ENCODE data around the gene NOL4L.

GRCh38 chr20:32563311-32564272, 21.5 kb downstream of the NOL4L start:
- TF ChIP-seq CBX8 (IDR thresholded peaks at IDR 0.05) = no peak
- TF ChIP-seq KDM1A (IDR thresholded peaks at IDR 0.05; ENCODE audit: low read depth) = peak; percentile 85; the same call in 1 of the 2 replicates
- TF ChIP-seq, protein P1, sequence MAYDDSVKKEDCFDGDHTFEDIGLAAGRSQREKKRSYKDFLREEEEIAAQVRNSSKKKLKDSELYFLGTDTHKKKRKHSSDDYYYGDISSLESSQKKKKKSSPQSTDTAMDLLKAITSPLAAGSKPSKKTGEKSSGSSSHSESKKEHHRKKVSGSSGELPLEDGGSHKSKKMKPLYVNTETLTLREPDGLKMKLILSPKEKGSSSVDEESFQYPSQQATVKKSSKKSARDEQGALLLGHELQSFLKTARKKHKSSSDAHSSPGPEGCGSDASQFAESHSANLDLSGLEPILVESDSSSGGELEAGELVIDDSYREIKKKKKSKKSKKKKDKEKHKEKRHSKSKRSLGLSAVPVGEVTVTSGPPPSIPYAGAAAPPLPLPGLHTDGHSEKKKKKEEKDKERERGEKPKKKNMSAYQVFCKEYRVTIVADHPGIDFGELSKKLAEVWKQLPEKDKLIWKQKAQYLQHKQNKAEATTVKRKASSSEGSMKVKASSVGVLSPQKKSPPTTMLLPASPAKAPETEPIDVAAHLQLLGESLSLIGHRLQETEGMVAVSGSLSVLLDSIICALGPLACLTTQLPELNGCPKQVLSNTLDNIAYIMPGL (CRISPR knock-in tag; IDR thresholded peaks at IDR 0.05; ENCODE audit: borderline replicate concordance) = no peak
- TF ChIP-seq, protein P2, sequence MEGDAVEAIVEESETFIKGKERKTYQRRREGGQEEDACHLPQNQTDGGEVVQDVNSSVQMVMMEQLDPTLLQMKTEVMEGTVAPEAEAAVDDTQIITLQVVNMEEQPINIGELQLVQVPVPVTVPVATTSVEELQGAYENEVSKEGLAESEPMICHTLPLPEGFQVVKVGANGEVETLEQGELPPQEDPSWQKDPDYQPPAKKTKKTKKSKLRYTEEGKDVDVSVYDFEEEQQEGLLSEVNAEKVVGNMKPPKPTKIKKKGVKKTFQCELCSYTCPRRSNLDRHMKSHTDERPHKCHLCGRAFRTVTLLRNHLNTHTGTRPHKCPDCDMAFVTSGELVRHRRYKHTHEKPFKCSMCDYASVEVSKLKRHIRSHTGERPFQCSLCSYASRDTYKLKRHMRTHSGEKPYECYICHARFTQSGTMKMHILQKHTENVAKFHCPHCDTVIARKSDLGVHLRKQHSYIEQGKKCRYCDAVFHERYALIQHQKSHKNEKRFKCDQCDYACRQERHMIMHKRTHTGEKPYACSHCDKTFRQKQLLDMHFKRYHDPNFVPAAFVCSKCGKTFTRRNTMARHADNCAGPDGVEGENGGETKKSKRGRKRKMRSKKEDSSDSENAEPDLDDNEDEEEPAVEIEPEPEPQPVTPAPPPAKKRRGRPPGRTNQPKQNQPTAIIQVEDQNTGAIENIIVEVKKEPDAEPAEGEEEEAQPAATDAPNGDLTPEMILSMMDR (IDR thresholded peaks at IDR 0.05) = no peak
- TF ChIP-seq, protein P3, sequence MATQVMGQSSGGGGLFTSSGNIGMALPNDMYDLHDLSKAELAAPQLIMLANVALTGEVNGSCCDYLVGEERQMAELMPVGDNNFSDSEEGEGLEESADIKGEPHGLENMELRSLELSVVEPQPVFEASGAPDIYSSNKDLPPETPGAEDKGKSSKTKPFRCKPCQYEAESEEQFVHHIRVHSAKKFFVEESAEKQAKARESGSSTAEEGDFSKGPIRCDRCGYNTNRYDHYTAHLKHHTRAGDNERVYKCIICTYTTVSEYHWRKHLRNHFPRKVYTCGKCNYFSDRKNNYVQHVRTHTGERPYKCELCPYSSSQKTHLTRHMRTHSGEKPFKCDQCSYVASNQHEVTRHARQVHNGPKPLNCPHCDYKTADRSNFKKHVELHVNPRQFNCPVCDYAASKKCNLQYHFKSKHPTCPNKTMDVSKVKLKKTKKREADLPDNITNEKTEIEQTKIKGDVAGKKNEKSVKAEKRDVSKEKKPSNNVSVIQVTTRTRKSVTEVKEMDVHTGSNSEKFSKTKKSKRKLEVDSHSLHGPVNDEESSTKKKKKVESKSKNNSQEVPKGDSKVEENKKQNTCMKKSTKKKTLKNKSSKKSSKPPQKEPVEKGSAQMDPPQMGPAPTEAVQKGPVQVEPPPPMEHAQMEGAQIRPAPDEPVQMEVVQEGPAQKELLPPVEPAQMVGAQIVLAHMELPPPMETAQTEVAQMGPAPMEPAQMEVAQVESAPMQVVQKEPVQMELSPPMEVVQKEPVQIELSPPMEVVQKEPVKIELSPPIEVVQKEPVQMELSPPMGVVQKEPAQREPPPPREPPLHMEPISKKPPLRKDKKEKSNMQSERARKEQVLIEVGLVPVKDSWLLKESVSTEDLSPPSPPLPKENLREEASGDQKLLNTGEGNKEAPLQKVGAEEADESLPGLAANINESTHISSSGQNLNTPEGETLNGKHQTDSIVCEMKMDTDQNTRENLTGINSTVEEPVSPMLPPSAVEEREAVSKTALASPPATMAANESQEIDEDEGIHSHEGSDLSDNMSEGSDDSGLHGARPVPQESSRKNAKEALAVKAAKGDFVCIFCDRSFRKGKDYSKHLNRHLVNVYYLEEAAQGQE (IDR thresholded peaks at IDR 0.05) = no peak
- TF ChIP-seq RNF2 (IDR thresholded peaks at IDR 0.05; ENCODE audit: borderline replicate concordance, low read depth) = no peak
- TF ChIP-seq POLR2A (IDR thresholded peaks at IDR 0.05; ENCODE audit: low read length) = no peak
- no peak for TF ChIP-seq GATA3 (IDR thresholded peaks at IDR 0.05; ENCODE audit: borderline replicate concordance)
- TF ChIP-seq ZC3H11A (IDR thresholded peaks at IDR 0.05) = no peak
- TF ChIP-seq MYC (IDR thresholded peaks at IDR 0.05; ENCODE audit: borderline replicate concordance, low read length) = no peak
